GM18517 (cell line): ENCODE results near the gene CLEC18C.
"Not testable (repeated sequence)": the region's sequence is repeated elsewhere in the genome, so short reads cannot be mapped to it uniquely, and the experiment has no call there.

ENCODE experiments used
- ATAC-seq: cut with Tn5 transposase; IDR thresholded peaks from one replicate; pipeline ENCODE4 v1.9.1; 2021; ENCODE audit warnings: mild to moderate bottlenecking, moderate library complexity; ENCODE audit not compliant: unreplicated experiment

CLEC18C gene

GRCh38 chr16:70173212-70173837, at the start of gene CLEC18C:
Gene CLEC18C, plus strand, starts transcription at chr16:70173787. Its CDS starts 492 bp downstream, at chr16:70174279.
- ATAC-seq: not testable (repeated sequence)

- not testable (repeated sequence) for ATAC-seq
These were observed 49.8 kb upstream of the CLEC18C start for GRCh38 chr16:70123822-70124221.

GRCh38 chr16:70126226-70126625, 47.4 kb upstream of the CLEC18C start:
- ATAC-seq: not testable (repeated sequence)

- not testable (repeated sequence) for ATAC-seq
These were observed 45.9 kb upstream of the CLEC18C start for GRCh38 chr16:70127706-70128105.

- not testable (repeated sequence) for ATAC-seq
These were observed 44.7 kb upstream of the CLEC18C start for GRCh38 chr16:70128844-70129243.

GRCh38 chr16:70135796-70136195, 37.8 kb upstream of the CLEC18C start:
- ATAC-seq: not testable (repeated sequence)

GRCh38 chr16:70136595-70136994, 37.0 kb upstream of the CLEC18C start:
- ATAC-seq: not testable (repeated sequence)

- not testable (repeated sequence) for ATAC-seq
These were observed 30.8 kb upstream of the CLEC18C start for GRCh38 chr16:70142739-70143138.

- ATAC-seq: not testable (repeated sequence)
These were observed 30.2 kb upstream of the CLEC18C start for GRCh38 chr16:70143231-70143895.

- ATAC-seq: not testable (repeated sequence)
These were observed 25.7 kb upstream of the CLEC18C start for GRCh38 chr16:70147853-70148252.

GRCh38 chr16:70148453-70148852, 25.1 kb upstream of the CLEC18C start:
- ATAC-seq: not testable (repeated sequence)

GRCh38 chr16:70149296-70149695, 24.3 kb upstream of the CLEC18C start:
- ATAC-seq: not testable (repeated sequence)

GRCh38 chr16:70151391-70151790, 22.2 kb upstream of the CLEC18C start:
- no peak for ATAC-seq

GRCh38 chr16:70151941-70152509, 21.6 kb upstream of the CLEC18C start:
- ATAC-seq: no peak

GRCh38 chr16:70152578-70153302, 20.8 kb upstream of the CLEC18C start:
- ATAC-seq: no peak

- ATAC-seq: not testable (repeated sequence)
These were observed 18.9 kb upstream of the CLEC18C start for GRCh38 chr16:70154736-70155135.

GRCh38 chr16:70156207-70156978, 17.2 kb upstream of the CLEC18C start:
- no peak for ATAC-seq

- ATAC-seq: no peak
These were observed 16.5 kb upstream of the CLEC18C start for GRCh38 chr16:70157105-70157476.

GRCh38 chr16:70157477-70158260, 15.9 kb upstream of the CLEC18C start:
- ATAC-seq: no peak
